Measurements from ENCODE around the gene BHLHE41. TPM values are rescaled to one million over a fixed set of nuclear protein-coding genes. Genes with fewer than 3 reads are reported as not detected.

BHLHE41 gene
- polyA plus RNA-seq, 1 donor (not counting 4 experiments of a cell fraction or from before 2014, with no cell fraction given), result 1.4 TPM

- FAIRE-seq, result no peak
- no peak for DNase-seq (ENCODE audit: low read depth, low spot score)
- Histone ChIP-seq H3K9ac (ENCODE audit: control insufficient read depth, extremely low read depth, insufficient read depth, low read length) (no peak overlapping the region), H3K36me3 (ENCODE audit: control insufficient read depth in 2 of 2, extremely low read depth in 1 of 2, insufficient read depth in 2 of 2, low read length in 2 of 2) (no peaks in the 10 kb centered on the region), H3K9me3 (ENCODE audit: control insufficient read depth, low read depth, low read length) (no peaks in the 10 kb centered on the region), H2AFZ (ENCODE audit: control insufficient read depth, low read length) (no peak overlapping the region), H3K27me3 (ENCODE audit: control insufficient read depth, extremely low read depth, insufficient read depth, low read length) (no peaks in the 10 kb centered on the region), H3K4me1 (ENCODE audit: control insufficient read depth, extremely low read depth, insufficient read depth, low read length) (peaks cover 2% of the 10 kb centered on the region), H3K9me1 (ENCODE audit: control insufficient read depth, extremely low read depth, insufficient read depth, low read length) (no peaks in the 10 kb centered on the region), H3K4me3 (ENCODE audit: control insufficient read depth in 2 of 3, extremely low read depth in 1 of 3, insufficient read depth in 2 of 3, low read depth in 1 of 3, low read length in 3 of 3) (no peak overlapping the region), H3K79me2 (ENCODE audit: control insufficient read depth, insufficient read depth, low read length) (no peaks in the 10 kb centered on the region), H3K27ac (ENCODE audit: control insufficient read depth, insufficient read depth, low read length) (no peak overlapping the region), H4K20me1 (ENCODE audit: control insufficient read depth, extremely low read depth, insufficient read depth, low read length) (no peaks in the 10 kb centered on the region), H3K4me2 (ENCODE audit: control insufficient read depth, extremely low read depth, insufficient read depth, low read depth, low read length) (no peak overlapping the region)
- dilution Hi-C loops (cut with MboI; ENCODE audit: extremely low pct_ligation_motif_present, low sequenced_read_pairs), result no loop called here
- TF ChIP-seq EZH2 (IDR thresholded peaks at IDR 0.05; ENCODE audit: low read length) (no peak), CTCF (optimal IDR thresholded peaks at IDR 0.05 in 1 of 3, IDR thresholded peaks at IDR 0.05 in 1 of 3, conservative IDR thresholded peaks at IDR 0.05 in 1 of 3; ENCODE audit: extremely low read depth in 1 of 3, insufficient read depth in 2 of 3, low read length in 3 of 3) (no peak)
Observed at GRCh38 chr12:26172539-26172938, 47.7 kb upstream of the BHLHE41 start.

- DNase-seq (ENCODE audit: low read depth, low spot score) (no peak), FAIRE-seq (no peak)
- dilution Hi-C loops (cut with MboI; ENCODE audit: extremely low pct_ligation_motif_present, low sequenced_read_pairs), result no loop called here
- Histone ChIP-seq H3K79me2 (ENCODE audit: control insufficient read depth, insufficient read depth, low read length) (no peaks in the 10 kb centered on the region), H3K27me3 (ENCODE audit: control insufficient read depth, extremely low read depth, insufficient read depth, low read length) (no peaks in the 10 kb centered on the region), H3K27ac (ENCODE audit: control insufficient read depth, insufficient read depth, low read length) (no peak overlapping the region), H3K4me3 (ENCODE audit: control insufficient read depth in 2 of 3, extremely low read depth in 1 of 3, insufficient read depth in 2 of 3, low read depth in 1 of 3, low read length in 3 of 3) (no peak overlapping the region), H3K9me3 (ENCODE audit: control insufficient read depth, low read depth, low read length) (no peaks in the 10 kb centered on the region), H2AFZ (ENCODE audit: control insufficient read depth, low read length) (no peak overlapping the region), H4K20me1 (ENCODE audit: control insufficient read depth, extremely low read depth, insufficient read depth, low read length) (no peaks in the 10 kb centered on the region), H3K4me1 (ENCODE audit: control insufficient read depth, extremely low read depth, insufficient read depth, low read length) (no peaks in the 10 kb centered on the region), H3K9ac (ENCODE audit: control insufficient read depth, extremely low read depth, insufficient read depth, low read length) (no peak overlapping the region), H3K9me1 (ENCODE audit: control insufficient read depth, extremely low read depth, insufficient read depth, low read length) (no peaks in the 10 kb centered on the region), H3K4me2 (ENCODE audit: control insufficient read depth, extremely low read depth, insufficient read depth, low read depth, low read length) (no peak overlapping the region), H3K36me3 (ENCODE audit: control insufficient read depth in 2 of 2, extremely low read depth in 1 of 2, insufficient read depth in 2 of 2, low read length in 2 of 2) (no peaks in the 10 kb centered on the region)
- TF ChIP-seq CTCF (optimal IDR thresholded peaks at IDR 0.05 in 1 of 3, IDR thresholded peaks at IDR 0.05 in 1 of 3, conservative IDR thresholded peaks at IDR 0.05 in 1 of 3; ENCODE audit: extremely low read depth in 1 of 3, insufficient read depth in 2 of 3, low read length in 3 of 3) (no peak), EZH2 (IDR thresholded peaks at IDR 0.05; ENCODE audit: low read length) (no peak)
Observed at GRCh38 chr12:26172013-26172412, 47.2 kb upstream of the BHLHE41 start.
